ENCODE data around the gene IER3. TPM values are rescaled to one million over a fixed set of nuclear protein-coding genes. Genes with fewer than 3 reads are reported as not detected.

Gene IER3
- total and polyA plus RNA-seq, 2 of the 13 experiments (the other 11 are each of a cell fraction or from before 2014, with no cell fraction given) = 51.1 to 131 TPM

DNA sequence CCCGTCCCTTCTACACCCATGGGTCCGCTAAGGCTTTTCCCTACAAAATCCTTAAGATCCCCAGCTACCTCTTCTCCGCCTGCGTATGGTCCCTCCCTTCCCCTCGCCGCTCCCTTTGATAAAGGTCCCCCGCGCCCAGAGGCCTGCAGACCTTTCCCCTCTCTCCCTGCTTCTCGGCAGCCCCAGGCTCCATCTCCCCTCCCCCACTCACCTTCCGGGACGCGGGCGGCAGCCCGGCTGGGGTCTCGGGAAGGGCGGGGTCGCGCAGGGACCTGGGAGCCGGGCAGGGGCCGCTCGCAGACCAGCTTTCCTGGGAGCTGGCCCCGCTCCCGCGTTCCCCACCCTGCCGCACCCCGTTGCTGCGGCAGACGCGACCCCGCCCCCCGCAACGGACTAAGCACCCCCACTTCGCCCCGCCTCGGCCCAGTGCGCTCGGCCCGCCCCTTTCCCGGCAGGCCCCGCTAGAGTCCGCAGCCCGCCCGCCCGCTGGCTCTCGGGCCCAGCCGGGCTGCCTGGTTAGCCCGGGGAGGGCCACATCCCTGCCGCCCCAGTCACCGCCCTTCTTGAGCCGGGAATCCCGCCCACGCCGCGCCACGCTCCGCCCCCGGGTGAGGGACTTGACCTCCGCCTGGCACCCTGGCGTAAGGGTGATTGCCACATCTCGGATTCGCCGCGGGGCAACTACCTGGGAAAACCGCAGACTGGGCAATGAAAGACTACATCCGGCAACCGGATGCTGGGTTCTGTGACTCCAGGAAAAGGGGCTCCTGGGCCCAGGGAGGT, 1.8 kb downstream of the IER3 start, which contains the start of gene FLOT1 (continued):
- TF ChIP-seq GFI1 (CRISPR knock-in tag; IDR thresholded peaks at IDR 0.05; ENCODE audit: borderline replicate concordance) = peak; percentile 97
- TF ChIP-seq ZFP36 (IDR thresholded peaks at IDR 0.05; ENCODE audit: borderline replicate concordance, low read depth, low read length, partially characterized antibody) = no peak
- TF ChIP-seq ZNF547 (CRISPR knock-in tag; IDR thresholded peaks at IDR 0.05) = peak; percentile 98
- peak; percentile 7; the same call in 1 of the 2 replicates for TF ChIP-seq ZNF136 (CRISPR knock-in tag; IDR thresholded peaks at IDR 0.05; ENCODE audit: low read depth)
- TF ChIP-seq ADNP (CRISPR knock-in tag; IDR thresholded peaks at IDR 0.05) = no peak
- TF ChIP-seq KMT2B (CRISPR knock-in tag; IDR thresholded peaks at IDR 0.05) = peak; percentile 53; the same call in 1 of the 2 replicates
- TF ChIP-seq, protein P1, sequence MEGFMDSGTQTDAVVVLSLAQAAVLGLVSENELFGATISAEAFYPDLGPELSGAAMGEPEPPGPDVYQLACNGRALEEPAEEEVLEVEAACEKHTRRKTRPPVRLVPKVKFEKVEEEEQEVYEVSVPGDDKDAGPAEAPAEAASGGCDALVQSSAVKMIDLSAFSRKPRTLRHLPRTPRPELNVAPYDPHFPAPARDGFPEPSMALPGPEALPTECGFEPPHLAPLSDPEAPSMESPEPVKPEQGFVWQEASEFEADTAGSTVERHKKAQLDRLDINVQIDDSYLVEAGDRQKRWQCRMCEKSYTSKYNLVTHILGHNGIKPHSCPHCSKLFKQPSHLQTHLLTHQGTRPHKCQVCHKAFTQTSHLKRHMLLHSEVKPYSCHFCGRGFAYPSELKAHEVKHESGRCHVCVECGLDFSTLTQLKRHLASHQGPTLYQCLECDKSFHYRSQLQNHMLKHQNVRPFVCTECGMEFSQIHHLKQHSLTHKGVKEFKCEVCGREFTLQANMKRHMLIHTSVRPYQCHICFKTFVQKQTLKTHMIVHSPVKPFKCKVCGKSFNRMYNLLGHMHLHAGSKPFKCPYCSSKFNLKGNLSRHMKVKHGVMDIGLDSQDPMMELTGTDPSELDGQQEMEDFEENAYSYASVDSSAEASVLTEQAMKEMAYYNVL (CRISPR knock-in tag; IDR thresholded peaks at IDR 0.05; ENCODE audit: borderline replicate concordance) = peak; percentile 94
- TF ChIP-seq ZSCAN9 (CRISPR knock-in tag; IDR thresholded peaks at IDR 0.05; ENCODE audit: borderline replicate concordance) = peak; percentile 91; the same call in 1 of the 2 replicates
- peak; percentile 95 for TF ChIP-seq SP5 (CRISPR knock-in tag; IDR thresholded peaks at IDR 0.05; ENCODE audit: borderline replicate concordance, low read depth)
- TF ChIP-seq ZNF772 (CRISPR knock-in tag; IDR thresholded peaks at IDR 0.05) = no peak; the same call in 1 of the 2 replicates
- no peak for TF ChIP-seq SRSF9 (IDR thresholded peaks at IDR 0.05; ENCODE audit: borderline replicate concordance, insufficient read depth, low read depth, low read length, poor library complexity, severe bottlenecking)
- peak; percentile 45 for TF ChIP-seq ZNF160 (CRISPR knock-in tag; IDR thresholded peaks at IDR 0.05)
- TF ChIP-seq HDAC1 (CRISPR knock-in tag; IDR thresholded peaks at IDR 0.05) = peak; percentile 96
- TF ChIP-seq MIER2 (CRISPR knock-in tag; IDR thresholded peaks at IDR 0.05) = peak; percentile 85
- peak; percentile 58 for TF ChIP-seq DNMT1 (CRISPR knock-in tag; IDR thresholded peaks at IDR 0.05)
- TF ChIP-seq, protein P2, sequence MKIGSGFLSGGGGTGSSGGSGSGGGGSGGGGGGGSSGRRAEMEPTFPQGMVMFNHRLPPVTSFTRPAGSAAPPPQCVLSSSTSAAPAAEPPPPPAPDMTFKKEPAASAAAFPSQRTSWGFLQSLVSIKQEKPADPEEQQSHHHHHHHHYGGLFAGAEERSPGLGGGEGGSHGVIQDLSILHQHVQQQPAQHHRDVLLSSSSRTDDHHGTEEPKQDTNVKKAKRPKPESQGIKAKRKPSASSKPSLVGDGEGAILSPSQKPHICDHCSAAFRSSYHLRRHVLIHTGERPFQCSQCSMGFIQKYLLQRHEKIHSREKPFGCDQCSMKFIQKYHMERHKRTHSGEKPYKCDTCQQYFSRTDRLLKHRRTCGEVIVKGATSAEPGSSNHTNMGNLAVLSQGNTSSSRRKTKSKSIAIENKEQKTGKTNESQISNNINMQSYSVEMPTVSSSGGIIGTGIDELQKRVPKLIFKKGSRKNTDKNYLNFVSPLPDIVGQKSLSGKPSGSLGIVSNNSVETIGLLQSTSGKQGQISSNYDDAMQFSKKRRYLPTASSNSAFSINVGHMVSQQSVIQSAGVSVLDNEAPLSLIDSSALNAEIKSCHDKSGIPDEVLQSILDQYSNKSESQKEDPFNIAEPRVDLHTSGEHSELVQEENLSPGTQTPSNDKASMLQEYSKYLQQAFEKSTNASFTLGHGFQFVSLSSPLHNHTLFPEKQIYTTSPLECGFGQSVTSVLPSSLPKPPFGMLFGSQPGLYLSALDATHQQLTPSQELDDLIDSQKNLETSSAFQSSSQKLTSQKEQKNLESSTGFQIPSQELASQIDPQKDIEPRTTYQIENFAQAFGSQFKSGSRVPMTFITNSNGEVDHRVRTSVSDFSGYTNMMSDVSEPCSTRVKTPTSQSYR (CRISPR knock-in tag; IDR thresholded peaks at IDR 0.05; ENCODE audit: borderline replicate concordance) = peak; percentile 100
- TF ChIP-seq RAD51 (IDR thresholded peaks at IDR 0.05; ENCODE audit: borderline replicate concordance) = no peak
- TF ChIP-seq, protein P3, sequence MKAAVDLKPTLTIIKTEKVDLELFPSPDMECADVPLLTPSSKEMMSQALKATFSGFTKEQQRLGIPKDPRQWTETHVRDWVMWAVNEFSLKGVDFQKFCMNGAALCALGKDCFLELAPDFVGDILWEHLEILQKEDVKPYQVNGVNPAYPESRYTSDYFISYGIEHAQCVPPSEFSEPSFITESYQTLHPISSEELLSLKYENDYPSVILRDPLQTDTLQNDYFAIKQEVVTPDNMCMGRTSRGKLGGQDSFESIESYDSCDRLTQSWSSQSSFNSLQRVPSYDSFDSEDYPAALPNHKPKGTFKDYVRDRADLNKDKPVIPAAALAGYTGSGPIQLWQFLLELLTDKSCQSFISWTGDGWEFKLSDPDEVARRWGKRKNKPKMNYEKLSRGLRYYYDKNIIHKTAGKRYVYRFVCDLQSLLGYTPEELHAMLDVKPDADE (CRISPR knock-in tag; IDR thresholded peaks at IDR 0.05) = peak; percentile 30
- TF ChIP-seq FOXJ3 (CRISPR knock-in tag; IDR thresholded peaks at IDR 0.05; ENCODE audit: borderline replicate concordance) = peak; percentile 7
- peak; percentile 87 for TF ChIP-seq NR2C2 (CRISPR knock-in tag; IDR thresholded peaks at IDR 0.05; ENCODE audit: borderline replicate concordance)
- 0 out of 2 replicates have a peak, but pooled peaks have one; percentile 68 for TF ChIP-seq ZBTB3 (CRISPR knock-in tag; IDR thresholded peaks at IDR 0.05; ENCODE audit: borderline replicate concordance, low read depth)
- peak; percentile 84; the same call in 1 of the 2 replicates for TF ChIP-seq ZNF17 (CRISPR knock-in tag; IDR thresholded peaks at IDR 0.05)
- TF ChIP-seq, protein P4, sequence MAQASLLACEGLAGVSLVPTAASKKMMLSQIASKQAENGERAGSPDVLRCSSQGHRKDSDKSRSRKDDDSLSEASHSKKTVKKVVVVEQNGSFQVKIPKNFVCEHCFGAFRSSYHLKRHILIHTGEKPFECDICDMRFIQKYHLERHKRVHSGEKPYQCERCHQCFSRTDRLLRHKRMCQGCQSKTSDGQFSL (CRISPR knock-in tag; IDR thresholded peaks at IDR 0.05) = peak; percentile 82; the same call in 1 of the 2 replicates
